ENCODE results near the gene CYP27B1. TPM values are rescaled to one million over a fixed set of nuclear protein-coding genes. Genes with fewer than 3 reads are reported as not detected.

CYP27B1 gene
- total and polyA plus RNA-seq, 10 of the 15 experiments (the other 5 are each of a cell fraction or from before 2014, with no cell fraction given) = 0.10 to 2.7 (median 1.1) TPM

GRCh38 chr12:57816001-57816854, 49.4 kb upstream of the CYP27B1 start:
- Histone ChIP-seq H3K36me3 (ENCODE audit: control insufficient read depth in 2 of 2, insufficient read depth in 2 of 2, low read length in 1 of 2) (peaks cover under 1 to 2% of the 10 kb centered on the region in 2 experiments; a peak in 3 of 4 replicates), H3K9ac (ENCODE audit: control insufficient read depth, insufficient read depth, low read length) (no peak overlapping the region), H3K4me1 (ENCODE audit: control insufficient read depth, insufficient read depth, low read length) (no peaks in the 10 kb centered on the region), H3K79me2 (ENCODE audit: control insufficient read depth, insufficient read depth, low read length) (no peaks in the 10 kb centered on the region), H2AFZ (ENCODE audit: control insufficient read depth, low read depth, low read length) (no peak overlapping the region), H4K20me1 (ENCODE audit: control insufficient read depth, insufficient read depth) (no peaks in the 10 kb centered on the region), H3K9me3 (replicated peaks; ENCODE audit: control insufficient read depth, insufficient read depth, low read length) (no peaks in the 10 kb centered on the region), H3K27ac (ENCODE audit: control insufficient read depth, insufficient read depth) (no peak overlapping the region), H3K4me2 (ENCODE audit: control insufficient read depth, insufficient read depth) (no peak overlapping the region), H3K4me3 (no peak overlapping the region), H3K27me3 (replicated peaks in 1 of 2; ENCODE audit: control insufficient read depth in 2 of 2, insufficient read depth in 2 of 2, low read length in 1 of 2) (no peaks in the 10 kb centered on the region)
- ATAC-seq (no peak), DNase-seq (ENCODE audit: low read depth, low spot score) (no peak), FAIRE-seq (no peak)
- ChIA-PET SMC1A (ENCODE audit: uncharacterized antibody, unreplicated experiment) (interaction anchor here (0.6 to 1.9 kb wide), 2 partner anchors 39 to 79 kb away, joined by 3 to 4 read pairs; no protein-coding TSS in a partner anchor), RAD21 (ENCODE audit: unreplicated experiment) (no interaction called here), POLR2A (no interaction called here), CTCF (interaction anchor here (1.2 to 2.6 kb wide), 5 partner anchors 11 to 89 kb away, joined by 3 to 6 read pairs (median 5); no protein-coding TSS in a partner anchor)
- BruUV-seq (replicated peaks) = no TSS peak
- intact Hi-C loops (cut with micrococcal nuclease; ENCODE audit: unreplicated experiment) = no loop called here
- WGBS (ENCODE audit: insufficient coverage, insufficient replicate concordance, low lambda C conversion rate, missing lambda C conversion rate) = 43% methylated on average over 3 of the region's 3 CpGs
- TF ChIP-seq SKIL (IDR thresholded peaks at IDR 0.05; ENCODE audit: low read depth, poor library complexity, severe bottlenecking) (no peak), SRF (IDR thresholded peaks at IDR 0.05; ENCODE audit: low read depth in 2 of 2, low read length in 2 of 2) (0 out of 4 replicates have a peak, but pooled peaks of 1 of the 2 experiments have one; percentile 5), ZBTB33 (IDR thresholded peaks at IDR 0.05) (no peak)
- in situ Hi-C loops (cut with MboI) = no loop called here

All from GM12878 (cell line).